GM13976 (cell line): ENCODE measurements around the gene IAPP.
"Not testable (repeated sequence)": the region's sequence is repeated elsewhere in the genome, so short reads cannot be mapped to it uniquely, and the experiment has no call there.

Experiments used
- DNase-seq: peaks from one replicate; pipeline ENCODE4 v3.0.0; 2012; ENCODE audit warnings: low spot score
- in situ Hi-C: fragments of 300-500 bp; cut with MboI; formaldehyde crosslinking; loops from one replicate; pipeline ENCODE4 v1.12.0; 2022; ENCODE audit warnings: low sequenced_read_pairs, mixed read lengths, inconsistent platforms; ENCODE audit not compliant: unreplicated experiment
- TF ChIP-seq, protein P1 (sequence below): IDR thresholded peaks from 2 replicates; pipeline ENCODE4 v1.5.1; 2012; ENCODE audit warnings: borderline replicate concordance, mild to moderate bottlenecking; ENCODE audit not compliant: insufficient read depth; ENCODE audit errors: extremely low read depth, missing control alignments, control extremely low read depth

Gene IAPP

DNA sequence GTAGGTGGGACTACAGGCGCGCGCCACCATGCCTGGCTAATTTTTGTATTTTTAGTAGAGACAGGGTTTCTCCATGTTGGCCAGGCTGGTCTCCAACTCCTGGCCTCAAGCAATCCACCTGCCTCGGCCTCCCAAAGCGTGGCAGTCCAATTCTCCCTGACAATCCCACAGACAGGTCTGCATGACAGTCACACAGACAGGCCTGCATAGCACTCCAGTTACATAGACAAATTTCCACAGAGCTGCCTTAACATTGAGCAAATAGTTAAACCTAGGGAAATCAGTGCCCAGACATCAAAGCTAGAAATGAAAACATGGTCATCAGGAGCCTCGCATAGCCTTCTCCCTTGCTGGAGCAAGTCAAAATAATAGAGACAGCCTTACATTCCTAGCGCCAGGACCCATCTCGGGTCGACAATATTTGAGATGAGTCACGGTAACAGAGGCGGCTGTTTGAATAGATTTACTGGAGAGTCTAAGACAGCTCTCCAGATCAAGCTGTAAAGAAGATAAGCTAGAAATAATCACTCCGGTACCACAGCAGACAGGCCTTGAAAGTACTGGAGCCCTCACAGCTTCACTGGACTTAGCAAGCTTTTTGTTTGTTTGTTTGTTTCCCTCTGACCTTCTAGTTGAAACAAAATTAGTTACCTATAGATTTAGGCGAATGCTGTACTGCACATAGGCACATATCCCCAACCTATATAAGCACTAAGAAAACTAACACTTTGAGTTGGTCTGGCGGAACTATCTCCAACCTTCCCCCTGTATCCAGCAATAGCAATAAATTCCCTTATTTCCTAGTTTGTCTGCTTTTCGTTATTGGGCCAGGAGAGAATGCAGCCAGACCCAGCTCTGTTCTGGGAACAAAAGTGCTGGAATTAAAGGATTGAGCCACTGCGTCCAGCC lies 40.9 kb downstream of the IAPP start:
- in situ Hi-C loops: no loop called here
- DNase-seq: no peak
- TF ChIP-seq, protein P1, sequence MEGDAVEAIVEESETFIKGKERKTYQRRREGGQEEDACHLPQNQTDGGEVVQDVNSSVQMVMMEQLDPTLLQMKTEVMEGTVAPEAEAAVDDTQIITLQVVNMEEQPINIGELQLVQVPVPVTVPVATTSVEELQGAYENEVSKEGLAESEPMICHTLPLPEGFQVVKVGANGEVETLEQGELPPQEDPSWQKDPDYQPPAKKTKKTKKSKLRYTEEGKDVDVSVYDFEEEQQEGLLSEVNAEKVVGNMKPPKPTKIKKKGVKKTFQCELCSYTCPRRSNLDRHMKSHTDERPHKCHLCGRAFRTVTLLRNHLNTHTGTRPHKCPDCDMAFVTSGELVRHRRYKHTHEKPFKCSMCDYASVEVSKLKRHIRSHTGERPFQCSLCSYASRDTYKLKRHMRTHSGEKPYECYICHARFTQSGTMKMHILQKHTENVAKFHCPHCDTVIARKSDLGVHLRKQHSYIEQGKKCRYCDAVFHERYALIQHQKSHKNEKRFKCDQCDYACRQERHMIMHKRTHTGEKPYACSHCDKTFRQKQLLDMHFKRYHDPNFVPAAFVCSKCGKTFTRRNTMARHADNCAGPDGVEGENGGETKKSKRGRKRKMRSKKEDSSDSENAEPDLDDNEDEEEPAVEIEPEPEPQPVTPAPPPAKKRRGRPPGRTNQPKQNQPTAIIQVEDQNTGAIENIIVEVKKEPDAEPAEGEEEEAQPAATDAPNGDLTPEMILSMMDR: no peak

DNA sequence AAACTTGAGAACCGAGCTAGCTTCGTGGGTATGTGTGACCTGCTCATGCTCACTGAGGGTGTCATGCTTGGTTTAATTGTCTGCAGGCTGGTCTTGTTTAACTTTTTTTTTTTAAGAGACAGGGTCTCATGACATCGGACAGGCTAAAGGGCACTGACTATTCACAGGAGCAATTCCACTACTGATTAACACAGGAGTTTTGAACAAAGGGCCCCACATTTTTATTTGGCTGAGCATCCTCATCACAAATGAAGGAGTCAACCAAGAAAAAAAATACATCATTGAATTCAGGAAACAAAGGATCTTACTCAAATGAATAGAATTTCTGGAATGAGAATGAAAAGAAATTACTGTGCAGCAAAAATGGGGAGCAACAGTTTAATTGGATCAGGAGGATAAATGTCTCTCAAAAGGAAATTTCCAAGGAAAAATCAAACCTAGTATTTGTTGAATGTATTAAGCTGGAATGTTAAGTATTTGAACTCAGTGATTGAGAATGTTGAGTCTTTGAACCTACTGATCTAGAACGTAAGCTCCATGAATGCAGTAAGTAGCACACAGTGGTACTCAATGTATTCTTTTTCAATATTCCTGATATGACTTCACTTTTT lies 43.9 kb downstream of the IAPP start:
- DNase-seq: no peak
- in situ Hi-C loops: no loop called here
- TF ChIP-seq, protein P1: no peak

DNA sequence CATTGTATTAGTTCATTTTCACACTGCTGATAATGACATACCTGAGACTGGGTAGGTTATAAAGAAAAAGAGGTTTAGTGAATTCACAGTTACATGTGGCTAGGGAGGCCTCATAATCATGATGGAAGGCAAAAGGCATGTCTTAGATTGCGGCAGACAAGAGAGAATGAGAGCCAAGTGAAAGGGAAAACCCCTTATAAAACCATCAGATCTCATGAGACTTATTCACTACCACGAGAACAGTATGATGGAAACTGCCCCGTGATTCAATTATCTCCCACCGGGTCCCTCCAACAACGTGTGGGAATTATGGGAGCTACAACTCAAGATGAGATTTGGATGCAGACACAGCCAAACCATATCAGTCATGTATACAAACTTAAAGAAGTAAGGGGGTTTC lies 45.7 kb downstream of the IAPP start:
- in situ Hi-C loops, DNase-seq: not testable (repeated sequence)

DNA sequence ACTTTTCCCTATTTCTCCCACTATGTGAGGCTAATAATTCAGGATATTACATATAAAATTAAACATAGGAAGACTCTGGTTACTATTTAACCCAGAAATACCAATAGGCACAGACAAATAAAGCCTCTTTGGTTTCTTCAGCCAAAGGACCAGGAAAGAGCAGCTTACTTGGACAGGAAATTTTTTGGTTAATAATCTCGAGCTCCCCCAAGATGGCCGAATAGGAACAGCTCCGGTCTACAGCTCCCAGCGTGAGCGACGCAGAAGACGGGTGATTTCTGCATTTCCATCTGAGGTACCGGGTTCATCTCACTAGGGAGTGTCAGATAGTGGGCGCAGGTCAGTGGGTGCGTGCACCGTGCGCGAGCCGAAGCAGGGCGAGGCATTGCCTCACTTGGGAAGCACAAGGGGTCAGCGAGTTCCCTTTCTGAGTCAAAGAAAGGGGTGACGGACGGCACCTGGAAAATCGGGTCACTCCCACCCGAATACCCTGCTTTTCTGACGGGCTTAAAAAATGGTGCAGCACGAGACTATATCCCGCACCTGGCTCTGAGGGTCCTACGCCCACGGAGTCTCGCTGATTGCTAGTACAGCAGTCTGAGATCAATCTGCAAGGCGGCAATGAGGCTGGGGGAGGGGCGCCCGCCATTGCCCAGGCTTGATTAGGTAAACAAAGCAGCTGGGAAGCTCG lies 46.5 kb downstream of the IAPP start:
- in situ Hi-C loops, DNase-seq: not testable (repeated sequence)

DNA sequence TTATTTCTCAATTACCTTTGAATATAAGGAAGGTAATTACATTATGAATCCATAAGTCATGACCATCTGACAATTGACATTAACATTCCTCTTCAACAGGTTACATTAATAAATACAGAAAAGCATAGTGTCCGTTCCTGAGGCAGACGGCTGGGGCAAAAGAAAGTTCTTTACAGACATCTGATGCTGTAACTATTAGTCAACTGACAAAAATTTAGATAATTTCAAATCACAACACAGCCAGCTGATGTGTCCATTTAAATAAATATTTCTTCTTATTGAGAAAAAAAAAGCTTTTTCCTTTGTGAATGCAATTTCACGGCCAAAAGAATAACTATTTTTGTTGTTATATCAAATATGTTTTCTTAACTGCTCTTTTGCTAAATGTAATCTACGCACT lies 55.5 kb downstream of the IAPP start:
- TF ChIP-seq, protein P1: no peak
- in situ Hi-C loops: no loop called here
- no peak for DNase-seq
